HG03469 (cell line): ENCODE measurements around the gene SGK1.
"Not testable (repeated sequence)": the region's sequence is repeated elsewhere in the genome, so short reads cannot be mapped to it uniquely, and the experiment has no call there.

Source experiments
- ATAC-seq: cut with Tn5 transposase; IDR thresholded peaks from one replicate; pipeline ENCODE4 v1.9.1; 2021; ENCODE audit warnings: mild to moderate bottlenecking, moderate library complexity, moderate number of reproducible peaks; ENCODE audit not compliant: unreplicated experiment

Gene SGK1

DNA sequence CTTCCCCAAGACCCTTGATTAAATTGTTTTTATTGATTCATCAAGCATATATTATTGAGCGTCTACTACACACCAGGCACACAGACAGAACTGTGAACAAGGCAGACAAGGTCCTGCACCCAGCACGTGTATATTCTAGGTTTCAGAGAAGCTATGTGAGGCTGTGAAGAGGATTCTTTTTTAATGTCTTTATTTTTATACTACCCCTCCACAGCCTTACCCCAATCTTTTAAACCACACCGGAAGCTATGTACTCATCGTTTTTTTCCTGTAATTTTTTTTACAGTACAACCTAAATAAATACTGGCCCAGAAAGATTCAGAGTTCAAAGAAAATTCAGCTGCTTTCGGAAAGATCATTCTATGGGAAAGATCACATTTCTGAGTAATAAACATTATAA, 10.0 kb downstream of the SGK1 start:
- no peak for ATAC-seq

- ATAC-seq, result no peak
Observed at GRCh38 chr6:134307075-134307474, 10.8 kb downstream of the SGK1 start.

GRCh38 chr6:134304381-134304780, 13.5 kb downstream of the SGK1 start:
- not testable (repeated sequence) for ATAC-seq

- ATAC-seq, result no peak
Observed at GRCh38 chr6:134303891-134304290, 14.0 kb downstream of the SGK1 start.

GRCh38 chr6:134299236-134299635, 18.7 kb downstream of the SGK1 start:
- no peak for ATAC-seq

- ATAC-seq, result no peak
Observed at GRCh38 chr6:134296762-134297161, 21.1 kb downstream of the SGK1 start.

- no peak for ATAC-seq
Observed at GRCh38 chr6:134295953-134296553, 21.9 kb downstream of the SGK1 start.

DNA sequence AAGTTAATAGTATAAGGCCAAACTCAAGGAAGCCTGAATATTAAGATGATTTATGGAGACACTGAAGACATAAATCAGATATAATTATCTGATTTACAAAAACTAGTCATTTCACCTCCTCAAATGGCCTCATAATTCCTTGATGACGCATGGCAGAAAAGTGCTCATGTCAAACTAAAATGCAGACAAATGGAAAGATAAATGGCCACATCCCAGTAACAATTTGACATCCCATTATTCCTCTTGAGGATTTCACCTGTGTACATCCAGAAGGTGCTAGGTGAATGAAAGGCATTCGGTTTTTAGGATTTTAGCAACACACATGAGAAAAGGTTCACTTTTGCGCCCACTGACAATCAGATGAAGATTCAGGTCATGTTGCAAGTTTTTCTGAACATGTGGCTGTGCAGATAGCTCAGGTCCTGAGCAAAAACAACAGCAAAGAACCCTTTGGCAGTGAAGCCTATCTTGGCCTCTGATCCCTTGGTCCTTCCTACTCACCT, 24.2 kb downstream of the SGK1 start:
- no peak for ATAC-seq

GRCh38 chr6:134291156-134291555, 26.8 kb downstream of the SGK1 start:
- ATAC-seq, result no peak

- no peak for ATAC-seq
Observed at GRCh38 chr6:134289204-134289575, 28.7 kb downstream of the SGK1 start.

DNA sequence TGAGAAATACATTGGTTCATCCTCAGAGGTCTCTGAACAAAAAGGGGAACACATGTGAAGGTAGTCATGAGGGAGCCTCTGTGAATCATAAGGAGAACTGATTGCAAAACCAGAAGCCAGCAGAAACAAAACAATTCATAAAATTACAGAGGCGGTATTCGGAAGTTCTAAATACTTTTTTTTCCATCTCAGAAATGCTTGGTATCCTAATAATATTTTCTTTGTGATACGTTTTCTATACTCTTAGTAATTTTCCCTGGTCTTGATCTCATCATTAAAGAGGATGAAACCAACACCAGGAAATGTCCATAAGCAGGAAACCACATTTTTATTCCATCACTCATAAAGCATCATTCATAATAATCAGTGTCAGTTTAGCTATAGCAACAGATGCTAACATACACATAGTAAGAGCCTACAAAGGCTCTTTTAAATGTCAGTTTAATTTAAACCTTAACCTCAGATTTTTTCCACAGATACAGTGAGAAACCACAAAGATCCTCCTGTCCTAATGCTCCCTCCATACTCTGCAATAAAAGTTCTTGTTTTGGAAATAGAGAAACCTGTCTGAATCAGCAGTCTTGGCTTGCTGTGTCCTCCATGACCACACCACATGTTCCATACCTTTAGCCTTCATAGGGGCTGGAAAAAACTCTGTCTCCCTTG, 29.2 kb downstream of the SGK1 start:
- peak; percentile 48 for ATAC-seq

- peak; percentile 28 for ATAC-seq
Observed at GRCh38 chr6:134287859-134288537, 29.9 kb downstream of the SGK1 start.

DNA sequence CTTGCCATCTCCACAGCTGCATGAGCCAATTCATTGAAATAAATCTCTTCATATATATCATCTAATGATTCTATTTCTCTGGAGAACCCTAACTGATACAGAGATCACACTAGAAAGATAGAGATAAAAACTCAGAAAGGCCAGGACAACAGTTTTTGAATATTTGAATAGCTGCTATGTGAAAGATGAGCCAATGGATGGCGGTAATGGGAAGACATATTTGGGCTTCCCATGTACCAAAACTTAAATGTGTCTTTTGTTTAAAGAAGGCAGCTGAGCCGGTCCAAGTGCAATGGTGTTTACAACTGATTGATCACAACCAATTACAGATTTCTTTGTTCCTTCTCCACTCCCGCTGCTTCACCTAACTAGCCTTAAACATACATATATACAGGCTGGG, 35.1 kb downstream of the SGK1 start:
- ATAC-seq, result no peak

DNA sequence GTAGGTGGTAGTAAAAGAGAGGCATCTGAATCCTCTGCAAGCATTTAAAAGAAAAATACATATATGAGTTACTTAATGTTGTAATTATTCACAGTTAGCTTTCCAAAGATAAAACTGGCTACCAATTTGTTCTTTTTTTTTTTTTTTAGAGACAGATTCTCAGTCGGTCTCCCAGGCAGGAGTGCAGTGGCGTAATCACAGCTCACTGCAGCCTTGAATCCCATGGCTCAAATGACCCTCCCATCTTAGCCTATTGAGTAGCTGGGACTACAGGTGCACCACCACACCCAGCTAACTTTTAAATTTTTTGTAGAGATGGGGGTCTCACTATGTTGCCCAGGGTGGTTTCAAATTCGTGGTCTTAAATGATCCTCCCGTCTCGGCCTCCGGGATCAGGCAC, 36.5 kb downstream of the SGK1 start:
- ATAC-seq, result no peak

DNA sequence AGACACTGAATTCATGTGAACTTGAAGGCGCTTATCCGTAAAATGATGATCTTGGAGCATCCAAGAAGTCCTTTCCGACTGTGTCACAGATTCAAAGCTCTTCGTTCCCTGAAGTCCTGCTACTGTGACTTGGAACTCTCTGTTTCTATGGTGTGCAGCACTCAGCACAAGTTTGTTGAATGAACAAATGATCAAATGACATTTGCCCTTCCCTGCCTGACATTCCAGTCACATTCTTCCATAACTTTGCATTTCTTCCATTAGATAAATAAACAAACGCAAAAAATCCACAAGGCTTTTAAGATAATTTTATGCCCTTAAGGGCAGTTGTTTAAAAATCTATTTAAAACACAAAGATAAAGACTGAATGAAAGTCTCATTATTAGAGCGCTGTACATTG, 39.9 kb downstream of the SGK1 start:
- no peak for ATAC-seq

DNA sequence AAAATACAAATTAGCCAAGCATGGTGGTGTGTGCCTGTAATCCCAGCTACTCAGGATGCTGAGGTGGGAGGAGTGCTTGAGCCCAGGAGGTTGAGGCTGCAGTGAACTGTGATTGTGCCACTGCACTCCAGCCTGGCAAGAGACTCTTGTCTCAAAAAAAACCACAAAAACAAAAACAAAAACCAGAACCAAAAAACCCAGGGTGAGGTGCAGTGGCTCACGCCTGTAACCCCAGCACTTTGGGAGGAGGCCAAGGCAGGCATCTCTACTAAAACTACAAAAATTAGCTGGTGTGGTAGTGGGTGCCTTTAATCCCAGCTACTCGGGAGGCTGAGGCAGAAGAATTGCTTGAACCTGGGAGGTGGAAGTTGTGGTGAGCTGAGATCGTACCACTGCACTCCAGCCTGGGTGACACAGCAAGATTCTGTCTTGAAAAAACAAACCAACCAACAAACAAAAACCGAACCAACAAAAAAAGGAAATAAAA, 41.0 kb downstream of the SGK1 start:
- not testable (repeated sequence) for ATAC-seq

DNA sequence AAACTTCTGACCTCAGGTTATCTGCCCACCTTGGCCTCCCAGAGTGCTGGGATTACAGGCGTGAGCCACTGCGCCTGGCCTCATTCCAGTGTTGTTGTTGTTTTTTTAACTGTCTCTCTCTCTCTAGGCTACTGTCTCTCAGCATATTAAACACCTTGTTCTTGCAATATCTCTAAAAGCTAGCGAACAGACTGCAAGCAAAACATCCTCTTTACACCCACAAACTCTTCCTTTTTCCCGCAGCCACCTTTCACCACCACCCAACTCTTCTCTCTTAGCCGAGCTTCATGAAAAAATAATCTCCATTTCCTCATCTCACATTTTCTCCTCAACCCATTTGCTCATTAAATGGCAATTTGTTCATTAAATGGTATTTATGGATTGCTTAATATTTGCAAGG, 45.5 kb downstream of the SGK1 start:
- no peak for ATAC-seq

DNA sequence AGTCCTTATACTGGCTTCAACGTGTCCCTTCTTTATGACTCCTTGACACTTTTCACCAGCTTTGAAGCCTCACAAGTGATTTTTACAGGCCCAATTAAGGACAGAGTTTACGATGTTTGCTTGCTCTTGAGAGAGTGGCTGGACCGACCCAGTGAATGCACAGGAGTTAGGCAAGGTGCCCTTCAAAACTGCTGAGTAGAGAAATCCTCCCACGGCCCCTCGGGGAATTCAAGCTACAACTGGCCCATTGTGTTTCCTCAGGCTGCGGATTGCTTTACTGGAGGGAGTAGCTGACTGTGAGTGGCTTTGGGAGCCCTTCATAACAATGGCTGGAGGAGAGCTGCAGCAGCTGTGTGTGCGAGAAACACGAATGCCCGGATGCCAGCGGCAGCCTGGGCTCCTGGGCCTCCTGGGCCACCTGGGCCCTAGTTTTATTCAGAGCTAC, 50.0 kb downstream of the SGK1 start:
- ATAC-seq, result no peak

DNA sequence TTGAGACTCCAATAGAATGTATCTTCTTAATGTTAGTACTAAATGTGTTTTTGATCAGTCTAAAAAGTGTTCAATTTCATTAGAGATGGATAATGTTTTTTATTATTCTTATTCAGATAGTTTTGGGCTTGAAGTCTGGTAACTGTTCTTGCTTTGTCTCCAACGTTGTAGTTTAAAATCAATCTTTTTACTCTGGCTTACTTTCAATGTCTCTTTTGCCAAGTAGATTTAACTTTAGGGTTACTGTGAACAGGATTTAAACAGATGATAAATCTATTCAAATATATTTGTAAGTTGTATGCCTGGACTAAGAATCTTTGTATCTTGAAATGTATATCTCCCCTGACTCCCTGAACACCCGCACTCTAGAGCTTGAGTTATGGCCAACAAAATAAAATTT, 51.1 kb downstream of the SGK1 start:
- ATAC-seq, result no peak

- no peak for ATAC-seq
Observed at GRCh38 chr6:134261766-134262165, 56.1 kb downstream of the SGK1 start.

DNA sequence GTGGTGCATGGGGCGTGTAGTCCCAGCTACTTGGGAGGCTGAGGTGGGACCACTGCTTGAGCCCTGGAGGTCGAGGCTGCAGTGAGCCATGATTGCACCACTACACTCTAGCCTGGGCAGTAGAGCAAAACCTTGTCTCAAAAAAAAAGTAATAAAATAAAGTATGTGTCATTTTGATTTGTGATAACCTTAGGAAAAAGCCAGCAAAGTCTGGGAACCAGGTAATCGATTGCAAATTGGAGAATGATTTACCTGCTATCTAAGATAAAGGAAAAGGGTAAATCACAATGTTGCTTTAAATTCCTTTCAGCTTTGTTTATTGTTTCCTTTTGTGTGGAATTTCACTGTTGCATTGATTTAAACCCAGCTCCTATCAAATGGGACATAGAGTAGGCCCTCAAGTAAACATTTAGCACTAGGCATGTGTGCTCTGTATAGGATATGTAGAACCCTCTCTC, 59.0 kb downstream of the SGK1 start:
- ATAC-seq, result no peak

GRCh38 chr6:134257516-134257915, 60.4 kb downstream of the SGK1 start:
- no peak for ATAC-seq
